Peyer's patch (tissue), 4 donors: Measurements from ENCODE around the gene SESN3.

Experiments used
- CTCF ChIP-seq, 6 experiments: fragments of 450-650 bp in 4 of 6; fragments of 200-600 bp in 2 of 6; sonication (generic) in 1 of 6; IDR thresholded peaks; one replicate each; pipeline ENCODE4 v1.5.1; 2017 to 2019; ENCODE audit warnings: antibody characterized with exemption in 6 of 6, mild to moderate bottlenecking in 3 of 6, moderate library complexity in 1 of 6
- POLR2A ChIP-seq, 2 donors: fragments of 450-650 bp; IDR thresholded peaks; one replicate each; pipeline ENCODE4 v1.5.1; 2017; ENCODE audit warnings: antibody characterized with exemption in 2 of 2, mild to moderate bottlenecking in 2 of 2, moderate library complexity in 2 of 2

- TF ChIP-seq CTCF (IDR thresholded peaks at IDR 0.05) (peak in 2 of 6 experiments; percentile 13 to 20), POLR2A (IDR thresholded peaks at IDR 0.05) (peak in 1 of 2 donors; percentile 53)
Measured at GRCh38 chr11:95231881-95232605, 1.0 kb upstream of the SESN3 start.
